ENCODE measurements around the gene GGT6.

GGT6 gene

GRCh38 chr17:4520060-4520893, 40.1 kb downstream of the GGT6 start:
- DNase-seq (ENCODE audit: low read depth), result no peak

GRCh38 chr17:4519361-4519788, 41.0 kb downstream of the GGT6 start:
- no peak for DNase-seq (ENCODE audit: low read depth)

- DNase-seq (ENCODE audit: low read depth), result no peak
These were observed 41.5 kb downstream of the GGT6 start for GRCh38 chr17:4518901-4519300.

GRCh38 chr17:4516735-4517134, 43.6 kb downstream of the GGT6 start:
- DNase-seq (ENCODE audit: low read depth), result no peak

GRCh38 chr17:4515501-4515900, 44.9 kb downstream of the GGT6 start:
- no peak for DNase-seq (ENCODE audit: low read depth)

GRCh38 chr17:4514779-4515178, 45.6 kb downstream of the GGT6 start:
- DNase-seq (ENCODE audit: low read depth), result no peak

GRCh38 chr17:4514206-4514605, 46.2 kb downstream of the GGT6 start:
- no peak for DNase-seq (ENCODE audit: low read depth)

GRCh38 chr17:4513113-4514032, 47.0 kb downstream of the GGT6 start:
- DNase-seq (ENCODE audit: low read depth), result no peak

- no peak for DNase-seq (ENCODE audit: low read depth)
These were observed 47.9 kb downstream of the GGT6 start for GRCh38 chr17:4512156-4513112.

- DNase-seq (ENCODE audit: low read depth), result no peak
These were observed 49.0 kb downstream of the GGT6 start for GRCh38 chr17:4511199-4511932.

GRCh38 chr17:4510618-4510941, 49.8 kb downstream of the GGT6 start:
- no peak for DNase-seq (ENCODE audit: low read depth)

GRCh38 chr17:4509923-4510617, 50.3 kb downstream of the GGT6 start:
- no peak for DNase-seq (ENCODE audit: low read depth)

- no peak for DNase-seq (ENCODE audit: low read depth)
These were observed 51.0 kb downstream of the GGT6 start for GRCh38 chr17:4509401-4509800.

GRCh38 chr17:4508207-4508606, 52.2 kb downstream of the GGT6 start:
- DNase-seq (ENCODE audit: low read depth), result no peak

- DNase-seq (ENCODE audit: low read depth), result no peak
These were observed 52.8 kb downstream of the GGT6 start for GRCh38 chr17:4507361-4508111.

Measured in HS-27A (cell line).